Measurements from ENCODE around the gene SRRD. TPM values are rescaled to one million over a fixed set of nuclear protein-coding genes. Genes with fewer than 3 reads are reported as not detected.

SRRD gene
- total RNA-seq, 1 experiment from 2014 or later, result 25.1 TPM

GRCh38 chr22:26447584-26448329, 35.9 kb upstream of the SRRD start:
- H3K36me3 Mint-ChIP-seq, result peaks cover 14% of the 10 kb centered on the region
- no peaks in the 10 kb centered on the region for H3K9me3 Mint-ChIP-seq
- no peak for TF ChIP-seq IRF2 (CRISPR knock-in tag; IDR thresholded peaks at IDR 0.05; ENCODE audit: borderline replicate concordance, low read depth)
- TF ChIP-seq NR3C1 (CRISPR knock-in tag; conservative IDR thresholded peaks at IDR 0.05; ENCODE audit: low read depth), result no peak
- TF ChIP-seq MYBL2 (CRISPR knock-in tag; IDR thresholded peaks at IDR 0.05), result no peak
- no peak for TF ChIP-seq SMAD4 (CRISPR knock-in tag; IDR thresholded peaks at IDR 0.05)
- TF ChIP-seq ZNF416 (CRISPR knock-in tag; IDR thresholded peaks at IDR 0.05), result no peak
- TF ChIP-seq MLX (CRISPR knock-in tag; IDR thresholded peaks at IDR 0.05), result no peak
- no peak for TF ChIP-seq ATF3 (CRISPR knock-in tag; conservative IDR thresholded peaks at IDR 0.05)
- no peak for TF ChIP-seq AR (CRISPR knock-in tag; IDR thresholded peaks at IDR 0.05)
- TF ChIP-seq, protein P1, sequence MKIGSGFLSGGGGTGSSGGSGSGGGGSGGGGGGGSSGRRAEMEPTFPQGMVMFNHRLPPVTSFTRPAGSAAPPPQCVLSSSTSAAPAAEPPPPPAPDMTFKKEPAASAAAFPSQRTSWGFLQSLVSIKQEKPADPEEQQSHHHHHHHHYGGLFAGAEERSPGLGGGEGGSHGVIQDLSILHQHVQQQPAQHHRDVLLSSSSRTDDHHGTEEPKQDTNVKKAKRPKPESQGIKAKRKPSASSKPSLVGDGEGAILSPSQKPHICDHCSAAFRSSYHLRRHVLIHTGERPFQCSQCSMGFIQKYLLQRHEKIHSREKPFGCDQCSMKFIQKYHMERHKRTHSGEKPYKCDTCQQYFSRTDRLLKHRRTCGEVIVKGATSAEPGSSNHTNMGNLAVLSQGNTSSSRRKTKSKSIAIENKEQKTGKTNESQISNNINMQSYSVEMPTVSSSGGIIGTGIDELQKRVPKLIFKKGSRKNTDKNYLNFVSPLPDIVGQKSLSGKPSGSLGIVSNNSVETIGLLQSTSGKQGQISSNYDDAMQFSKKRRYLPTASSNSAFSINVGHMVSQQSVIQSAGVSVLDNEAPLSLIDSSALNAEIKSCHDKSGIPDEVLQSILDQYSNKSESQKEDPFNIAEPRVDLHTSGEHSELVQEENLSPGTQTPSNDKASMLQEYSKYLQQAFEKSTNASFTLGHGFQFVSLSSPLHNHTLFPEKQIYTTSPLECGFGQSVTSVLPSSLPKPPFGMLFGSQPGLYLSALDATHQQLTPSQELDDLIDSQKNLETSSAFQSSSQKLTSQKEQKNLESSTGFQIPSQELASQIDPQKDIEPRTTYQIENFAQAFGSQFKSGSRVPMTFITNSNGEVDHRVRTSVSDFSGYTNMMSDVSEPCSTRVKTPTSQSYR (CRISPR knock-in tag; IDR thresholded peaks at IDR 0.05), result no peak
- TF ChIP-seq E2F1 (CRISPR knock-in tag; IDR thresholded peaks at IDR 0.05), result no peak
- no peak for TF ChIP-seq OVOL2 (CRISPR knock-in tag; IDR thresholded peaks at IDR 0.05; ENCODE audit: borderline replicate concordance)
- no peak for TF ChIP-seq TCF7 (CRISPR knock-in tag; IDR thresholded peaks at IDR 0.05; ENCODE audit: low read depth)
- TF ChIP-seq CTCF (IDR thresholded peaks at IDR 0.05), result no peak
- ChIA-PET CTCF (interaction anchor here (0.6 to 4.4 kb wide), 3 partner anchors 14 to 83 kb away, joined by 3 to 22 read pairs (median 9); no protein-coding TSS in a partner anchor), POLR2A (no interaction called here)
- no peaks in the 10 kb centered on the region for H3K4me1 Mint-ChIP-seq
- H3K27ac Mint-ChIP-seq, result peak overlapping the region; percentile 77
- no peak overlapping the region for H3K4me3 Mint-ChIP-seq
- no peak for ATAC-seq
- DNase-seq (ENCODE audit: low spot score), result no peak
- H3K27me3 Mint-ChIP-seq (ENCODE audit: low read depth), result no peaks in the 10 kb centered on the region

- ATAC-seq, result no peak
- Mint-ChIP-seq H3K4me1 (no peaks in the 10 kb centered on the region), H3K27me3 (ENCODE audit: low read depth) (no peaks in the 10 kb centered on the region), H3K9me3 (no peaks in the 10 kb centered on the region), H3K36me3 (peaks cover 17% of the 10 kb centered on the region), H3K4me3 (no peak overlapping the region), H3K27ac (no peak overlapping the region)
- POLR2A ChIA-PET, result no interaction called here
- no peak for DNase-seq (ENCODE audit: low spot score)
- TF ChIP-seq ZNF263 (CRISPR knock-in tag; IDR thresholded peaks at IDR 0.05; ENCODE audit: low read depth) (no peak), USF1 (CRISPR knock-in tag; IDR thresholded peaks at IDR 0.05) (no peak), ZNF423 (CRISPR knock-in tag; IDR thresholded peaks at IDR 0.05) (no peak), ZNF512 (CRISPR knock-in tag; IDR thresholded peaks at IDR 0.05; ENCODE audit: borderline replicate concordance) (no peak), ZNF396 (CRISPR knock-in tag; IDR thresholded peaks at IDR 0.05; ENCODE audit: borderline replicate concordance) (no peak), E2F1 (CRISPR knock-in tag; IDR thresholded peaks at IDR 0.05) (no peak)
- CTCF ChIA-PET, result interaction anchor here (0.6 to 4.4 kb wide), 4 partner anchors 13 to 118 kb away, joined by 3 to 22 read pairs (median 6); no protein-coding TSS in a partner anchor
These were observed 35.3 kb upstream of the SRRD start for GRCh38 chr22:26448334-26448733.
